GM12878 (cell line): ENCODE results near the gene COL4A5.

Source experiments
- CBX5 ChIP-seq: sonication (generic); IDR thresholded peaks from 2 replicates; pipeline ENCODE4 v1.6.1; 2016; ENCODE audit warnings: low read depth, moderate library complexity, mild to moderate bottlenecking, inconsistent platforms
- CTCF ChIP-seq, 3 experiments: IDR thresholded peaks in 2 of 3; conservative IDR thresholded peaks in 1 of 3; 2 replicates each; pipeline ENCODE4 v1.5.1; 2011; ENCODE audit warnings: low read depth in 3 of 3, low read length in 3 of 3, mild to moderate bottlenecking in 3 of 3, control low read depth in 2 of 3, moderate library complexity in 2 of 3, inconsistent platforms in 1 of 3, mixed read lengths in 1 of 3; ENCODE audit not compliant: control insufficient read depth in 2 of 3, insufficient read depth in 1 of 3; ENCODE audit errors: extremely low read depth in 1 of 3
- EZH2 ChIP-seq: IDR thresholded peaks from 2 replicates; pipeline ENCODE4 v1.6.1; 2012; ENCODE audit warnings: low read depth, mild to moderate bottlenecking, control low read depth, inconsistent platforms, low read length, borderline replicate concordance; ENCODE audit not compliant: control insufficient read depth
- FOS ChIP-seq: IDR thresholded peaks from 3 replicates; pipeline ENCODE4 v1.6.1; 2011; ENCODE audit warnings: borderline replicate concordance; ENCODE audit not compliant: insufficient read length; ENCODE audit errors: extremely low read depth
- POLR2A ChIP-seq: IDR thresholded peaks from 2 replicates; pipeline ENCODE4 v1.6.1; 2011; ENCODE audit warnings: low read depth, mild to moderate bottlenecking, low read length
- TAF1 ChIP-seq: IDR thresholded peaks from 2 replicates; pipeline ENCODE4 v1.6.1; 2011; ENCODE audit warnings: mild to moderate bottlenecking, low read depth, low read length, borderline replicate concordance

- TF ChIP-seq TAF1 (no peak), POLR2A (no peak), FOS (no peak), CTCF (IDR thresholded peaks at IDR 0.05 in 2 of 3, conservative IDR thresholded peaks at IDR 0.05 in 1 of 3; ENCODE audit: control insufficient read depth in 2 of 3, extremely low read depth in 1 of 3, insufficient read depth in 1 of 3, low read depth in 3 of 3, low read length in 3 of 3) (no peak), CBX5 (no peak), EZH2 (no peak)
These were observed 54.9 kb downstream of the COL4A5 start for GRCh38 chrX:108494406-108495090.
